HCT116 (cell line): Measurements from ENCODE around the gene CYRIA. TPM values are rescaled to one million over a fixed set of nuclear protein-coding genes. Genes with fewer than 3 reads are reported as not detected.

ENCODE experiments used
- ATAC-seq: fragments of 200-7000 bp; cut with Tn5 transposase; 2 replicates; pipeline ENCODE4 v1.9.1; 2020; ENCODE audit warnings: mild to moderate bottlenecking, moderate library complexity
- BruUV-seq: library from RNA; stranded (reverse); fragments of 400-500 nt; replicated peaks from 2 replicates; lab custom pipeline; 2021; lab: Mats Ljungman, UMichigan
- CTCF ChIA-PET: fragments of 300-600 bp; sonication (Branson Sonifier 250); formaldehyde crosslinking; loops from one replicate; lab custom pipeline; 2021; ENCODE audit warnings: antibody characterized with exemption; lab: Charles Lee
- POLR2A ChIA-PET: fragments of 300-600, 350-600 bp; sonication (Branson Sonifier 250); formaldehyde crosslinking; loops from one replicate; lab custom pipeline; 2021; ENCODE audit warnings: antibody characterized with exemption; lab: Charles Lee
- RAD21 ChIA-PET, 2 experiments: fragments of 300-600 bp; sonication (Branson Sonifier 250); formaldehyde crosslinking; loops; one replicate each; lab custom pipeline; 2023; ENCODE audit warnings: low total read pairs in 2 of 2; ENCODE audit not compliant: uncharacterized antibody in 2 of 2, unreplicated experiment in 2 of 2, low non-redundant PET in 1 of 2; lab: Charles Lee
- DNase-seq: peaks from one replicate; pipeline ENCODE4 v3.0.0-alpha.2; 2010; ENCODE audit warnings: low read depth, low spot score
- H2AFZ ChIP-seq: fragments of 200-600 bp; shearing (Covaris generic), sonication (generic); 2 replicates; pipeline ENCODE4 v1.6.1; 2017; ENCODE audit warnings: low read depth, mixed run types, mixed read lengths, antibody characterized with exemption, low read length; ENCODE audit not compliant: poor library complexity, severe bottlenecking
- H3K27ac ChIP-seq: 2 replicates; pipeline ENCODE4 v1.5.1; 2012; ENCODE audit warnings: low read depth, low read length
- H3K27me3 ChIP-seq: fragments of 200-600 bp; sonication (generic); 2 replicates; pipeline ENCODE4 v1.6.1; 2016; ENCODE audit warnings: mixed run types, low read length, mixed read lengths; ENCODE audit not compliant: insufficient read depth
- H3K36me3 ChIP-seq, 2 experiments: fragments of 200-500 bp in 1 of 2; fragments of 200-600 bp in 1 of 2; sonication (Bioruptor generic) in 1 of 2; sonication (generic) in 1 of 2; 2 replicates each; pipeline versions ENCODE4 v1.5.1 to v1.6.1; 2014 to 2016; ENCODE audit warnings: low read length in 2 of 2, inconsistent platforms in 1 of 2, mixed read lengths in 1 of 2, mixed run types in 1 of 2; ENCODE audit not compliant: insufficient read depth in 2 of 2, control insufficient read depth in 1 of 2
- H3K4me1 ChIP-seq, 2 experiments: fragments of 200-600 bp in 1 of 2; sonication (generic) in 1 of 2; 2 replicates each; pipeline versions ENCODE4 v1.5.1 to v1.6.1; 2012 to 2017; ENCODE audit warnings: low read length in 2 of 2, inconsistent platforms in 1 of 2, mild to moderate bottlenecking in 1 of 2, mixed read lengths in 1 of 2, mixed run types in 1 of 2, moderate library complexity in 1 of 2; ENCODE audit not compliant: insufficient read depth in 2 of 2, control insufficient read depth in 1 of 2
- H3K4me2 ChIP-seq: fragments of 200-600 bp; sonication (generic); 2 replicates; pipeline ENCODE4 v1.6.1; 2017; ENCODE audit warnings: mixed run types, low read length, mixed read lengths
- H3K4me3 ChIP-seq, 2 experiments: fragments of 200-600 bp in 1 of 2; sonication (generic) in 1 of 2; replicated peaks in 1 of 2; 2 replicates each; pipeline ENCODE4 v1.5.1; 2011 to 2016; ENCODE audit warnings: low read length in 2 of 2, control low read depth in 1 of 2, low read depth in 1 of 2, mild to moderate bottlenecking in 1 of 2, mixed read lengths in 1 of 2, mixed run types in 1 of 2
- H3K79me2 ChIP-seq: fragments of 200-600 bp; sonication (generic); 2 replicates; pipeline ENCODE4 v1.6.1; 2017; ENCODE audit warnings: mild to moderate bottlenecking, mixed run types, low read length, moderate library complexity, mixed read lengths; ENCODE audit not compliant: insufficient read depth
- H3K9ac ChIP-seq: fragments of 200-600 bp; sonication (generic); 2 replicates; pipeline ENCODE4 v1.6.1; 2016; ENCODE audit warnings: low read length, mixed read lengths
- H3K9me2 ChIP-seq: fragments of 200-600 bp; sonication (generic), shearing (Covaris generic); 2 replicates; pipeline ENCODE4 v1.6.1; 2017; ENCODE audit warnings: mixed run types, mild to moderate bottlenecking, moderate library complexity; ENCODE audit not compliant: insufficient read depth
- H3K9me3 ChIP-seq, 2 experiments: fragments of 200-500 bp in 1 of 2; fragments of 200-600 bp in 1 of 2; sonication (Bioruptor generic) in 1 of 2; sonication (generic) in 1 of 2; 2 replicates each; pipeline ENCODE4 v1.6.1; 2014 to 2017; ENCODE audit warnings: low read length in 2 of 2, mixed read lengths in 2 of 2, inconsistent platforms in 1 of 2, low read depth in 1 of 2, mild to moderate bottlenecking in 1 of 2, mixed run types in 1 of 2, moderate library complexity in 1 of 2; ENCODE audit not compliant: control insufficient read depth in 1 of 2, insufficient read depth in 1 of 2
- H4K20me1 ChIP-seq: fragments of 200-600 bp; sonication (generic), shearing (Covaris generic); 2 replicates; pipeline ENCODE4 v1.6.1; 2017; ENCODE audit warnings: mixed run types, mild to moderate bottlenecking, moderate library complexity; ENCODE audit not compliant: insufficient read depth
- ATF3 ChIP-seq: IDR thresholded peaks from 2 replicates; pipeline ENCODE4 v1.6.1; 2012
- EGR1 ChIP-seq: IDR thresholded peaks from 2 replicates; pipeline ENCODE4 v1.6.1; 2012; ENCODE audit warnings: low read depth
- JUND ChIP-seq: IDR thresholded peaks from 2 replicates; pipeline ENCODE4 v1.6.1; 2012
- MAX ChIP-seq: IDR thresholded peaks from 2 replicates; pipeline ENCODE4 v1.6.1; 2012
- POLR2AphosphoS5 ChIP-seq: IDR thresholded peaks from 2 replicates; pipeline ENCODE4 v1.6.1; 2011; ENCODE audit warnings: mild to moderate bottlenecking, low read depth, low read length, moderate library complexity
- RAD21 ChIP-seq: IDR thresholded peaks from 2 replicates; pipeline ENCODE4 v1.6.1; 2012; ENCODE audit warnings: low read depth, mild to moderate bottlenecking
- REST ChIP-seq: IDR thresholded peaks from 2 replicates; pipeline ENCODE4 v1.6.1; 2012; ENCODE audit warnings: low read depth
- SP1 ChIP-seq: IDR thresholded peaks from 2 replicates; pipeline ENCODE4 v1.6.1; 2012; ENCODE audit warnings: low read depth
- SRF ChIP-seq: IDR thresholded peaks from 2 replicates; pipeline ENCODE4 v1.6.1; 2012; ENCODE audit warnings: low read depth
- YY1 ChIP-seq: IDR thresholded peaks from 2 replicates; pipeline ENCODE4 v1.6.1; 2011; ENCODE audit warnings: low read length, low read depth, moderate library complexity, mild to moderate bottlenecking; ENCODE audit not compliant: insufficient replicate concordance; ENCODE audit errors: extremely low read depth
- ZNF274 ChIP-seq: fragments of 200-500 bp; sonication (Bioruptor generic); IDR thresholded peaks from 2 replicates; pipeline ENCODE4 v1.6.1; 2014; ENCODE audit warnings: mild to moderate bottlenecking, low read depth, low read length, inconsistent platforms
- intact Hi-C: fragments of 100-400 bp; cut with micrococcal nuclease; formaldehyde crosslinking; loops from 2 replicates; pipeline ENCODE4 v1.10.0; 2022
- total RNA-seq: library from RNA; stranded (reverse); gene quantifications from one replicate; pipeline ENCODE4 v1.2.1, GENCODE V29; 2021; ENCODE audit not compliant: unreplicated experiment

The CYRIA gene
- total RNA-seq, 1 experiment from 2014 or later = 0.44 TPM

GRCh38 chr2:16652296-16653082, 13.1 kb downstream of the CYRIA start:
- H3K27ac ChIP-seq = no peak overlapping the region
- H3K4me1 ChIP-seq = 0 out of 4 replicates have a peak, but pooled peaks cover 0 to 3% of the 10 kb centered on the region in 2 experiments
- POLR2A ChIA-PET = no interaction called here
- no peak for ATAC-seq
- no peak for DNase-seq
- H3K79me2 ChIP-seq = no peaks in the 10 kb centered on the region
- H3K4me3 ChIP-seq = no peak overlapping the region
- no TSS peak for BruUV-seq
- intact Hi-C loops = no loop called here
- no peak overlapping the region for H3K4me2 ChIP-seq
- RAD21 ChIA-PET = no interaction called here
- H4K20me1 ChIP-seq = no peaks in the 10 kb centered on the region
- CTCF ChIA-PET = interaction anchor here (0.6 kb wide), 1 partner anchor 112 kb away, joined by 3 read pairs; no protein-coding TSS in a partner anchor
- H3K9me2 ChIP-seq = no peaks in the 10 kb centered on the region
- no peaks in the 10 kb centered on the region for H3K27me3 ChIP-seq
- no peaks in the 10 kb centered on the region for H3K9me3 ChIP-seq
- H2AFZ ChIP-seq = no peak overlapping the region
- TF ChIP-seq EGR1 = no peak
- TF ChIP-seq SRF = no peak
- no peak for TF ChIP-seq RAD21
- no peak for TF ChIP-seq JUND
- no peak for TF ChIP-seq SP1
- TF ChIP-seq REST = no peak
- TF ChIP-seq ATF3 = no peak
- TF ChIP-seq POLR2AphosphoS5 = no peak
- TF ChIP-seq YY1 = no peak
- no peak for TF ChIP-seq ZNF274
- TF ChIP-seq MAX = no peak
- TF ChIP-seq, all 23 proteins: peak for 0
- Histone ChIP-seq H3K9ac (no peak overlapping the region), H3K36me3 (no peaks in the 10 kb centered on the region)
